ENCODE measurements around the gene GUCD1. TPM values are rescaled to one million over a fixed set of nuclear protein-coding genes. Genes with fewer than 3 reads are reported as not detected.

Gene GUCD1
- total and polyA plus RNA-seq, 2 of the 8 experiments (the other 6 are each of a cell fraction or from before 2014, with no cell fraction given): 85.2 to 128 TPM

DNA sequence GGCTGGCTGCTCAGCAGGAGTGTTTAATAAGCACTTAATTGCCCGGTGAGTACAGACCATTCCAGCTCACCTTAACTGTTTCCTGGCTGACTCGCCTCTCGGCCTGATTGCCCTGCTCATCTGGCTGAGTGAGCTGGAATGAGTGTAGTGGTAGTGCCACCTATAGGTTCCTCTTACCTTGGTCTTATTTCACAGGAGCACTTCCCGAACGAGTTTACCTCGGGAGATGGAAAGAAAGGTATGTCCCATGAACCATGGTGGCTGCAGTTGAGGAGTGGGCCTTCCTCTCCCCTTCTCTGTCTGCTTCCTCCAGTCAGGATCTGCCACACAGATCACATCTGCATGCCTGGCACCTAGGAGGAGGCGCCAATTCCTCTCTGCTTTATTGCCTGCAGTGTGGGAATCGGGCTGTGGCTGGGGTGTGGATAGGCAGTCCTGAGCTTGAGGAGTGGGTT is 33.1 kb downstream of the GUCD1 start:
- DNase-seq (ENCODE audit: low read depth in 1 of 2, low spot score in 2 of 2) (peak; percentile 69 to 82), FAIRE-seq (peak; percentile 100)
- no peak overlapping the region for H3K14ac ChIP-seq (ENCODE audit: insufficient read length)
- no peak overlapping the region for H4K8ac ChIP-seq (ENCODE audit: extremely low read depth, insufficient read depth, low read length)
- peak overlapping the region; percentile 1 for H4K5ac ChIP-seq (ENCODE audit: insufficient read length, low read depth, low read length)
- H3K4me2 ChIP-seq (ENCODE audit: insufficient read depth in 1 of 2, low read depth in 2 of 2, low read length in 2 of 2): peak overlapping the region in 1 of 2 experiments; percentile 52; a peak in 2 of 4 replicates
- 0 out of 2 replicates have a peak overlapping the region, but pooled peaks have one; percentile 81 for H2BK20ac ChIP-seq (ENCODE audit: low read length)
- peak overlapping the region; percentile 96 for H2AFZ ChIP-seq (ENCODE audit: low read length)
- no peak overlapping the region for H3K23ac ChIP-seq (ENCODE audit: insufficient read length)
- H3K27ac ChIP-seq (ENCODE audit: low read depth, low read length): no peak overlapping the region
- no peak overlapping the region for H3K56ac ChIP-seq (replicated peaks; ENCODE audit: insufficient read length, low read depth, low read length)
- ChIA-PET CTCF (ENCODE audit: partially characterized antibody) (interaction anchor here (0.7 to 6.4 kb wide), 28 partner anchors 13 to 695 kb away, joined by 3 to 70 read pairs (median 5); partner anchors contain the start of gene ADORA2A), POLR2A (ENCODE audit: partially characterized antibody) (interaction anchor here (1.0 kb wide), 1 partner anchor 97 kb away, joined by 3 read pairs; no protein-coding TSS in a partner anchor)
- peak overlapping the region; percentile 82; the same call in 1 of the 2 replicates for H2BK15ac ChIP-seq (ENCODE audit: low read length)
- H3K4ac ChIP-seq (replicated peaks; ENCODE audit: insufficient read length, low read depth, low read length): no peak overlapping the region
- H3K18ac ChIP-seq (ENCODE audit: extremely low read depth, low read length): no peak overlapping the region; the same call in 1 of the 2 replicates
- no peaks in the 10 kb centered on the region for H3K79me2 ChIP-seq (ENCODE audit: control insufficient read depth in 1 of 2, insufficient read depth in 2 of 2, low read length in 2 of 2)
- peak overlapping the region; percentile 97; the same call in 1 of the 2 replicates for H2BK12ac ChIP-seq (ENCODE audit: low read depth, low read length)
- no peaks in the 10 kb centered on the region for H3K27me3 ChIP-seq (replicated peaks in 1 of 4; ENCODE audit: control insufficient read depth in 3 of 4, extremely low read depth in 1 of 4, insufficient read depth in 3 of 4, low read length in 3 of 4)
- no peak overlapping the region for H4K91ac ChIP-seq (replicated peaks; ENCODE audit: insufficient read length, low read length)
- no peaks in the 10 kb centered on the region for H3K79me1 ChIP-seq (ENCODE audit: low read depth, low read length)
- no peaks in the 10 kb centered on the region for H4K20me1 ChIP-seq (replicated peaks in 1 of 2; ENCODE audit: control insufficient read depth in 1 of 2, insufficient read depth in 2 of 2, low read length in 2 of 2)
- no peaks in the 10 kb centered on the region for H3K9me3 ChIP-seq (ENCODE audit: insufficient read depth in 2 of 2, low read depth in 1 of 2, low read length in 1 of 2)
- 28% methylated on average over 8 of the region's 8 CpGs; no CpG with 5 or more reads in 1 of the 2 experiments for WGBS, 2 experiments (ENCODE audit: extremely low coverage in 1 of 2, insufficient coverage in 1 of 2, insufficient read length in 1 of 2, insufficient replicate concordance in 2 of 2, low coverage in 1 of 2, low lambda C conversion rate in 2 of 2, missing lambda C conversion rate in 1 of 2)
- no peak overlapping the region for H3K9ac ChIP-seq (replicated peaks in 1 of 4; ENCODE audit: extremely low read depth in 1 of 4, low read depth in 3 of 4, low read length in 3 of 4)
- H2BK120ac ChIP-seq (replicated peaks; ENCODE audit: low read depth, low read length): no peak overlapping the region
- H3K23me2 ChIP-seq (ENCODE audit: low read depth, low read length): no peaks in the 10 kb centered on the region
- H2BK5ac ChIP-seq (ENCODE audit: low read depth, low read length): peak overlapping the region; percentile 79; the same call in 1 of the 2 replicates
- no peak overlapping the region for H3K4me3 ChIP-seq (ENCODE audit: extremely low read depth in 1 of 4, insufficient read depth in 2 of 4, low read depth in 3 of 4, low read length in 4 of 4)
- H2AK5ac ChIP-seq (ENCODE audit: low read depth, low read length): no peak overlapping the region
- peaks cover 0 to 3% (median 0%) of the 10 kb centered on the region in 4 experiments; a peak in 3 of 7 replicates for H3K4me1 ChIP-seq (replicated peaks in 1 of 4; ENCODE audit: control insufficient read depth in 3 of 4, insufficient read depth in 4 of 4, low read length in 3 of 4)
- H3K36me3 ChIP-seq (ENCODE audit: control insufficient read depth in 2 of 4, insufficient read depth in 4 of 4, low read length in 3 of 4): no peaks in the 10 kb centered on the region
- TF ChIP-seq RAD21 (IDR thresholded peaks at IDR 0.05 in 1 of 2, conservative IDR thresholded peaks at IDR 0.05 in 1 of 2; ENCODE audit: low read depth in 2 of 2, low read length in 2 of 2) (peak; percentile 89 to 90), RNF2 (IDR thresholded peaks at IDR 0.05; ENCODE audit: borderline replicate concordance, low read depth, low read length, missing control alignments, poor library complexity, severe bottlenecking) (no peak), NANOG (IDR thresholded peaks at IDR 0.05; ENCODE audit: insufficient read depth, low read depth, low read length, poor library complexity, severe bottlenecking) (peak; percentile 91), YY1 (IDR thresholded peaks at IDR 0.05; ENCODE audit: low read depth, low read length) (no peak), CREB1 (IDR thresholded peaks at IDR 0.05) (0 out of 2 replicates have a peak, but pooled peaks have one; percentile 10), BCL11A (IDR thresholded peaks at IDR 0.05; ENCODE audit: low read depth in 2 of 2, low read length in 2 of 2) (no peak), CTBP2 (IDR thresholded peaks at IDR 0.05; ENCODE audit: borderline replicate concordance, insufficient read depth, insufficient read length, low read length) (no peak), SP1 (IDR thresholded peaks at IDR 0.05; ENCODE audit: low read depth, low read length) (0 out of 2 replicates have a peak, but pooled peaks have one; percentile 40)
- TF ChIP-seq, protein P1, sequence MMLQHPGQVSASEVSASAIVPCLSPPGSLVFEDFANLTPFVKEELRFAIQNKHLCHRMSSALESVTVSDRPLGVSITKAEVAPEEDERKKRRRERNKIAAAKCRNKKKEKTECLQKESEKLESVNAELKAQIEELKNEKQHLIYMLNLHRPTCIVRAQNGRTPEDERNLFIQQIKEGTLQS (IDR thresholded peaks at IDR 0.05; ENCODE audit: insufficient read depth, low read depth, low read length): peak; percentile 30; the same call in 1 of the 2 replicates
